ENCODE measurements around the gene KRTAP10-12.

Gene KRTAP10-12

DNA sequence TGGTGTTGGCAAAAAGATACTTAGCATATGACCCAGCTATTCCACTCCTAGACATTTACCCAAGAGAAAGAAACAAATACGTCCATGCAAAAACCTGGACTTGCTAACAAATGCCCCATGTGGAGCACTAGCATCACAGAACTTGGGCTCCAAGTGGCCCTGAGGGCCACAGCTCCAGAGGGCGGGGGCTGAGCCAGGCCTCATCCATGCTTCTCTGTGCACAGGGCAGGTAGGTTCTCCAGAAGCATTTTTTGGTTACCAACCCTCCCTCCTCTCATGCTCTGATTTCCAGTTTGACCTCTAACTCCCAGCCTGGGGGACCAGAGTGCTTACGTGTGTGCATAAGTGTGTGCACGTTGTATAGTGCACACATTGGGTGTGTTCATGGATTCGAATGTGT, 32.3 kb upstream of the KRTAP10-12 start:
- no peaks in the 10 kb centered on the region for H3K36me3 ChIP-seq (replicated peaks in 1 of 2; ENCODE audit: control insufficient read depth in 2 of 2, insufficient read depth in 2 of 2, low read length in 2 of 2)
- H3K9me3 ChIP-seq (replicated peaks in 1 of 2; ENCODE audit: control insufficient read depth in 2 of 2, insufficient read depth in 1 of 2, low read depth in 1 of 2, low read length in 2 of 2) = peaks cover 4 to 5% of the 10 kb centered on the region in 2 donors
- H2BK12ac ChIP-seq (ENCODE audit: low read length) = no peak overlapping the region
- no peaks in the 10 kb centered on the region for H3K27me3 ChIP-seq (ENCODE audit: control insufficient read depth in 3 of 3, insufficient read depth in 3 of 3, low read depth in 1 of 3, low read length in 3 of 3)
- no peak overlapping the region for H3K27ac ChIP-seq (replicated peaks; ENCODE audit: low read length)
- H3K4me3 ChIP-seq (ENCODE audit: low read length in 2 of 2) = no peak overlapping the region
- no peak overlapping the region for H2AK5ac ChIP-seq (ENCODE audit: low read depth, low read length)
- H2BK15ac ChIP-seq (ENCODE audit: low read length) = no peak overlapping the region
- H2BK120ac ChIP-seq (ENCODE audit: low read depth, low read length) = no peak overlapping the region
- DNase-seq (ENCODE audit: low spot score) = no peak
- WGBS, 2 donors (ENCODE audit: extremely low coverage in 2 of 2, insufficient read length in 2 of 2, insufficient replicate concordance in 1 of 2) = no CpG with 5 or more reads among the region's 5 CpGs
- no peak overlapping the region for H3K4ac ChIP-seq (ENCODE audit: low read length)
- H3K9ac ChIP-seq (ENCODE audit: low read depth, low read length, poor library complexity) = no peak overlapping the region
- peaks cover 3% of the 10 kb centered on the region for H3K79me1 ChIP-seq (ENCODE audit: low read depth, low read length)
- H3K14ac ChIP-seq (ENCODE audit: low read length) = no peak overlapping the region
- no peak overlapping the region for H3K4me2 ChIP-seq (ENCODE audit: insufficient read depth, low read length, poor library complexity, severe bottlenecking)
- H3K23ac ChIP-seq (ENCODE audit: low read depth, low read length, poor library complexity) = no peak overlapping the region
- H4K8ac ChIP-seq (ENCODE audit: low read depth, low read length) = no peak overlapping the region
- no peak overlapping the region for H3K18ac ChIP-seq (ENCODE audit: low read length)
- no peak overlapping the region for H2BK5ac ChIP-seq (ENCODE audit: low read length)
- H2AFZ ChIP-seq (ENCODE audit: low read length) = no peak overlapping the region
- H3K4me1 ChIP-seq (ENCODE audit: control insufficient read depth in 2 of 2, insufficient read depth in 1 of 2, low read depth in 1 of 2, low read length in 2 of 2) = no peaks in the 10 kb centered on the region
- H4K91ac ChIP-seq (ENCODE audit: low read depth, low read length, poor library complexity) = no peak overlapping the region

DNA sequence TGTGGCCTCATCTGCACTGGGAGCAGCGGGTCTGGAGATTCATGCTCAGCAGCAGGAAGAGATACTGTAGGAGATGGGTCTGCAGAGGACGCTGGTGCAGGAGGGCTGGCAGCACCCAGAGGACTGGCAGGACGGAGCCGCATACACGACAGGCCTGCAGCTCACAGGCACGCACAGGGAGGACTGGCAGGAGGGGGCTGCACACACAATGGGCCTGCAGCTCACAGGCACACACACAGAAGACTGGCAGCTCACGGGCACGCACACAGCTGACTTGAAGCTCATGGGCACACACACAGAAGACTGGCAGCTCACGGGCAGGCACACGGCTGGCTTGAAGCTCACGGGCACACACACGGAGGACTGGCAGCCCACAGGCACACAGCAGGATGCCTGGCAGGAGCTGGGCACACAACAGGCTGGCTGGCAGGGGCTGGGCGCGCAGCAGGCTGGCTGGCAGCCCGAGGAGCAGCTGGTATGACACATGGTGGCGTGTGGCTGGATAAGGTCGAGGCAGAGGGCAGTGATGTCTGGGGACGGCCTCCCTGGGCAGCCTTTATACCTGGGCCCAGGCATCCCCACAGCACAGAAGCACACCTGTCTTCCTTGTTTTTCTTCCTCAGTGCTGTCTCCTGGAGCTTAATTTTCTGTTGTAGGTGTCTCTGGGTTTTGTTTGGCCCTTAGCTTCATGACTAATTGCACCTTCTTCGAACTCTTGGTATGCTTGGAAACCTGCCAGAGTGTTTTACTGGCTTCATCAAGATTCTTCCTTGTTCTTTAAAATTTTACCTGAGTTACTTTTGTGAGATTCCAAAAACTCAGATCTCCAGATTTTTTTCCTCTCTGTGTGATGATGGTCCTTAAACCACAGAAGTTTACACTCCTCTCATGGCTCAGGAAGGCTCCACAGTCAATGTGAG, 30.3 kb upstream of the KRTAP10-12 start, which contains the start of gene KRTAP12-2:
TSS of gene KRTAP12-2 (minus strand) at position 527 of the 920 bp plus-strand sequence. CDS start at position 486, 41 bp downstream.
- H2AK5ac ChIP-seq (ENCODE audit: low read depth, low read length) = peak within 1 kb of the TSS; percentile 75
- whole genome bisulfite sequencing, 2 donors (ENCODE audit: extremely low coverage in 2 of 2, insufficient read length in 2 of 2, insufficient replicate concordance in 1 of 2) = no CpG with 5 or more reads among the region's 19 CpGs
- H3K27ac ChIP-seq (replicated peaks; ENCODE audit: low read length) = no peak within 1 kb of the TSS
- H3K36me3 ChIP-seq (replicated peaks in 1 of 2; ENCODE audit: control insufficient read depth in 2 of 2, insufficient read depth in 2 of 2, low read length in 2 of 2) = no peaks in the 10 kb centered on the region
- peaks cover 18 to 24% of the 10 kb centered on the region in 2 donors for H3K9me3 ChIP-seq (replicated peaks in 1 of 2; ENCODE audit: control insufficient read depth in 2 of 2, insufficient read depth in 1 of 2, low read depth in 1 of 2, low read length in 2 of 2)
- DNase-seq (ENCODE audit: low spot score) = no peak
- no peak within 1 kb of the TSS for H2BK120ac ChIP-seq (ENCODE audit: low read depth, low read length)
- H2BK5ac ChIP-seq (ENCODE audit: low read length) = no peak within 1 kb of the TSS
- peak within 1 kb of the TSS; percentile 73 for H2BK12ac ChIP-seq (ENCODE audit: low read length)
- H3K4me3 ChIP-seq (ENCODE audit: low read length in 2 of 2) = peak within 1 kb of the TSS in 1 of 2 donors; percentile 63
- H3K18ac ChIP-seq (ENCODE audit: low read length) = peak within 1 kb of the TSS; percentile 19
- H4K8ac ChIP-seq (ENCODE audit: low read depth, low read length) = peak within 1 kb of the TSS; percentile 92
- H2AFZ ChIP-seq (ENCODE audit: low read length) = no peak within 1 kb of the TSS
- H4K91ac ChIP-seq (ENCODE audit: low read depth, low read length, poor library complexity) = no peak within 1 kb of the TSS
- H2BK15ac ChIP-seq (ENCODE audit: low read length) = no peak within 1 kb of the TSS
- H3K27me3 ChIP-seq (ENCODE audit: control insufficient read depth in 3 of 3, insufficient read depth in 3 of 3, low read depth in 1 of 3, low read length in 3 of 3) = no peaks in the 10 kb centered on the region
- H3K9ac ChIP-seq (ENCODE audit: low read depth, low read length, poor library complexity) = peak within 1 kb of the TSS; percentile 60
- no peak within 1 kb of the TSS for H3K23ac ChIP-seq (ENCODE audit: low read depth, low read length, poor library complexity)
- H3K14ac ChIP-seq (ENCODE audit: low read length) = peak within 1 kb of the TSS; percentile 89
- no peaks in the 10 kb centered on the region for H3K4me1 ChIP-seq (ENCODE audit: control insufficient read depth in 2 of 2, insufficient read depth in 1 of 2, low read depth in 1 of 2, low read length in 2 of 2)
- peak within 1 kb of the TSS; percentile 93 for H3K4ac ChIP-seq (ENCODE audit: low read length)
- peaks cover 3% of the 10 kb centered on the region for H3K79me1 ChIP-seq (ENCODE audit: low read depth, low read length)
- H3K4me2 ChIP-seq (ENCODE audit: insufficient read depth, low read length, poor library complexity, severe bottlenecking) = no peak within 1 kb of the TSS

DNA sequence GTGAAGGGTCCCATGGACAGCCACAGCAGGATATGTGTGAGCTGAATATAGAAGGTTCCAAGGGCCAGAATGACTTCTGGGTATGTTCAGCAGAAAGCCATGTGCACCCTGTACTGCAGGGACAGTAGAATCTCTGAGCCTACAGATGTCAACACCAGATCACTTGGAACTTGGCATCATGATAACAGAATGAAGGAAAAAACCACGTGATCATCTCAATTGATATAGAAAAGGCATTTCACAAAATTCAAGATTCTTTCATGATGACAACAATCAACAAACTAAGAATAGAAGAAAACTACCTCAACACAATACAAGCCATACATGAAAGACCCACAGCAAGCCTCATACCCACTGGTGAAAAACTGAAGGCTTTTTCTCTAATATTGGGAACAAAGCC, 29.4 kb upstream of the KRTAP10-12 start:
- no peak for DNase-seq (ENCODE audit: low spot score)
- no peak overlapping the region for H2AK5ac ChIP-seq (ENCODE audit: low read depth, low read length)
- H3K27me3 ChIP-seq (ENCODE audit: control insufficient read depth in 3 of 3, insufficient read depth in 3 of 3, low read depth in 1 of 3, low read length in 3 of 3) = no peaks in the 10 kb centered on the region

DNA sequence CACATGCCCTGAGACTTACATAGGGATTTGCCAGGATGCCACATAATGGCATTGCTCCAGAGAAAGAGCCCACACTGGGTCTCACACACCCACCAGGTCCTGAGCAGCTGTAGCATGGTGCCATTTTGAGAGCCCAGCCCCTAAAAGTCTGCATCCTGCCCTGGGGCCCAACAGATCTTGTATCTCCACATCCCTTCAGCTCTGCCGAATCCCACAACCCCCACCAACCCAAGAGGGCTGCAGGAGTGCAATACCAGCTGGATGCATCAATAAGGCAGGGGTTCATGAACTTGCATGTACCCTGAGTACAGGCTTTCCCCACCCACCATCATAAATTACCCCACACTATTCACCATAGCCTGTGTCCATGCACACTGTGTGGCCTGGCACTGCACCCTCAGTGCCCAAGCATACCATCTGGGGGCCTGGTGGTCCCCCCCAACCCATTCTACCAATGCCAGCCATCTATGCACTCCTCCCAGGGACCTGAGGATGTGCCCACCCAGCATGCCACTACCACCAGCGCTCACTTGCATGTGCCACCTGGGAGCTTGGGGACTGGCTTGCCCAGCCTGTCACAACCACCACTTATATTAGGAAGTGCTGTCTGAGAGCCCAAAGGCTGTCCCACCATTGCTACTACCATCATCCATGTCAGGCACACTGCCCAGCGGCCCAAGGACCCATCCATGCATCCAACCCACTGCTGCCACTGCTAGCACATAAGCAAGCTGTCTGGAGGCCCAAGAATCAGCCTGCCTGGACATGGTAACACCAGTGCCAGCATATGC, 26.1 kb upstream of the KRTAP10-12 start:
- H4K8ac ChIP-seq (ENCODE audit: low read depth, low read length) = no peak overlapping the region
- H3K9ac ChIP-seq (ENCODE audit: low read depth, low read length, poor library complexity) = no peak overlapping the region
- H3K14ac ChIP-seq (ENCODE audit: low read length) = no peak overlapping the region
- H2AK5ac ChIP-seq (ENCODE audit: low read depth, low read length) = no peak overlapping the region
- no peak overlapping the region for H2AFZ ChIP-seq (ENCODE audit: low read length)
- H3K9me3 ChIP-seq (replicated peaks in 1 of 2; ENCODE audit: control insufficient read depth in 2 of 2, insufficient read depth in 1 of 2, low read depth in 1 of 2, low read length in 2 of 2) = peaks cover 18 to 25% of the 10 kb centered on the region in 2 donors
- H3K4me3 ChIP-seq (ENCODE audit: low read length in 2 of 2) = no peak overlapping the region
- no peak overlapping the region for H3K4ac ChIP-seq (ENCODE audit: low read length)
- no peak overlapping the region for H3K27ac ChIP-seq (replicated peaks; ENCODE audit: low read length)
- no peak overlapping the region for H2BK12ac ChIP-seq (ENCODE audit: low read length)
- WGBS, 2 donors (ENCODE audit: extremely low coverage in 2 of 2, insufficient read length in 2 of 2, insufficient replicate concordance in 1 of 2) = no CpG with 5 or more reads among the region's 3 CpGs
- H3K4me1 ChIP-seq (ENCODE audit: control insufficient read depth in 2 of 2, insufficient read depth in 1 of 2, low read depth in 1 of 2, low read length in 2 of 2) = no peaks in the 10 kb centered on the region
- DNase-seq (ENCODE audit: low spot score) = no peak
- H3K23ac ChIP-seq (ENCODE audit: low read depth, low read length, poor library complexity) = no peak overlapping the region
- H2BK5ac ChIP-seq (ENCODE audit: low read length) = no peak overlapping the region
- H2BK15ac ChIP-seq (ENCODE audit: low read length) = no peak overlapping the region
- H3K18ac ChIP-seq (ENCODE audit: low read length) = no peak overlapping the region
- H2BK120ac ChIP-seq (ENCODE audit: low read depth, low read length) = no peak overlapping the region
- H4K91ac ChIP-seq (ENCODE audit: low read depth, low read length, poor library complexity) = no peak overlapping the region
- H3K79me1 ChIP-seq (ENCODE audit: low read depth, low read length) = peaks cover 3% of the 10 kb centered on the region
- no peaks in the 10 kb centered on the region for H3K27me3 ChIP-seq (ENCODE audit: control insufficient read depth in 3 of 3, insufficient read depth in 3 of 3, low read depth in 1 of 3, low read length in 3 of 3)
- H3K4me2 ChIP-seq (ENCODE audit: insufficient read depth, low read length, poor library complexity, severe bottlenecking) = no peak overlapping the region
- H3K36me3 ChIP-seq (replicated peaks in 1 of 2; ENCODE audit: control insufficient read depth in 2 of 2, insufficient read depth in 2 of 2, low read length in 2 of 2) = no peaks in the 10 kb centered on the region

More for the DNA sequence above, 29.4 kb upstream of the KRTAP10-12 start:
- H3K79me1 ChIP-seq (ENCODE audit: low read depth, low read length) = peaks cover 3% of the 10 kb centered on the region
- H3K36me3 ChIP-seq (replicated peaks in 1 of 2; ENCODE audit: control insufficient read depth in 2 of 2, insufficient read depth in 2 of 2, low read length in 2 of 2) = no peaks in the 10 kb centered on the region
- no peak overlapping the region for H3K9ac ChIP-seq (ENCODE audit: low read depth, low read length, poor library complexity)
- H3K23ac ChIP-seq (ENCODE audit: low read depth, low read length, poor library complexity) = no peak overlapping the region
- no peak overlapping the region for H3K4me3 ChIP-seq (ENCODE audit: low read length in 2 of 2)
- H4K91ac ChIP-seq (ENCODE audit: low read depth, low read length, poor library complexity) = no peak overlapping the region
- H2BK12ac ChIP-seq (ENCODE audit: low read length) = no peak overlapping the region
- H2BK120ac ChIP-seq (ENCODE audit: low read depth, low read length) = no peak overlapping the region
- no peak overlapping the region for H2AFZ ChIP-seq (ENCODE audit: low read length)
- no peak overlapping the region for H3K27ac ChIP-seq (replicated peaks; ENCODE audit: low read length)
- H3K9me3 ChIP-seq (replicated peaks in 1 of 2; ENCODE audit: control insufficient read depth in 2 of 2, insufficient read depth in 1 of 2, low read depth in 1 of 2, low read length in 2 of 2) = peaks cover 18 to 27% of the 10 kb centered on the region in 2 donors
- H2BK5ac ChIP-seq (ENCODE audit: low read length) = no peak overlapping the region
- no peak overlapping the region for H3K14ac ChIP-seq (ENCODE audit: low read length)
- no peak overlapping the region for H3K4ac ChIP-seq (ENCODE audit: low read length)
- H3K4me1 ChIP-seq (ENCODE audit: control insufficient read depth in 2 of 2, insufficient read depth in 1 of 2, low read depth in 1 of 2, low read length in 2 of 2) = no peaks in the 10 kb centered on the region
- WGBS, 2 donors (ENCODE audit: extremely low coverage in 2 of 2, insufficient read length in 2 of 2, insufficient replicate concordance in 1 of 2) = no CpG with 5 or more reads among the region's 1 CpG
- no peak overlapping the region for H2BK15ac ChIP-seq (ENCODE audit: low read length)
- H3K4me2 ChIP-seq (ENCODE audit: insufficient read depth, low read length, poor library complexity, severe bottlenecking) = no peak overlapping the region
- H3K18ac ChIP-seq (ENCODE audit: low read length) = no peak overlapping the region
- no peak overlapping the region for H4K8ac ChIP-seq (ENCODE audit: low read depth, low read length)

All from neuronal stem cell (in vitro differentiated cells).